Stimulated activated CD8-positive, alpha-beta memory T cell treated with anti-CD3 and anti-CD28 coated beads, Interleukin-12 subunit alpha, Interleukin-12 subunit beta, amount 100 ng/mL, for 24 hours (primary cell): ENCODE results near the gene CIB2.
"Not testable (repeated sequence)": the region's sequence is repeated elsewhere in the genome, so short reads cannot be mapped to it uniquely, and the experiment has no call there.

Experiments
- DNase-seq: peaks from one replicate; pipeline ENCODE4 v3.0.0-alpha.2; 2020; ENCODE audit errors: extremely low read depth

Gene CIB2

DNA sequence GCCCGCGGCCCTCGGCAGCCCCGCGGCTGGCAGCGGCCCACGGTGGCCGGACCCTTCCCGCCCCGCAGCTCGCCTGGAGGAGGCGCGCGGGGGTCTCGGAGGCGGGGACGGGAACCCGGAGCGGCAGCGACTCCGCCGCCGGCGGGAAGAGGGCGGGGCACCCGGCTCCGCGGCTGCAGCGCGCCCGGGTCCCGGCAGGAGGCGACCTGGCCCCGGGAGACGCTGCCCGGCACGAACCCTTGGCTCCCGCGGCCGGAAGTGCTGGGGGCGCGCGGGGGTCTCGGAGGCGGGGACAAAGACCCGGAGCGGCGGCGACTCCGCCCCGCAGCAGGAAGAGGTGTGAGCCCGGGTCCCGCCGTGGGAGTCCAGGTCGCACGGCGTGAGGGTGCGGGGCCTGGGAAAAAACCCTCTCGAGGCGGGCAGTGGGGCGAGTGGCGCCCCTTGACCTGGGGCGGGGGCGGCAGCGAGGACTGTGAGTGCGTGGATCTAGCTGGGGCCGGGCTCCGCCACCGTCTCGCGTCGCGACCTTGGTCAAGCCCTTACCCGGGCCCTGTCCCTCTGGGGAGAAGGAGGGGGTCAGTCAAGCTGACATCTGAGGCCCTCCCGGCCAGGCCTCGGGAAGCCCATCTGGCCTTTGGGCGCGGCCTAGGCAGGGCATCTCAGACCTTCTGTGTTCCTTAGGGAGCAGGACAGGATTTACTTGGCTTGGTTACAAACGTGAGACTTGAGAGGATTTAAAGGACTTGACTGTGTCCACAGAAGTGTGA, at the start of gene CIB2:
CIB2 (minus strand) TSS at position 151 of the 767 bp plus-strand sequence. CDS start 230 bp downstream, outside the sequence.
- peak; percentile 39 for DNase-seq

GRCh38 chr15:78179906-78180305, 48.7 kb upstream of the CIB2 start:
- DNase-seq, result no peak

- DNase-seq, result no peak
These were observed 48.1 kb upstream of the CIB2 start for GRCh38 chr15:78179286-78179840.

DNA sequence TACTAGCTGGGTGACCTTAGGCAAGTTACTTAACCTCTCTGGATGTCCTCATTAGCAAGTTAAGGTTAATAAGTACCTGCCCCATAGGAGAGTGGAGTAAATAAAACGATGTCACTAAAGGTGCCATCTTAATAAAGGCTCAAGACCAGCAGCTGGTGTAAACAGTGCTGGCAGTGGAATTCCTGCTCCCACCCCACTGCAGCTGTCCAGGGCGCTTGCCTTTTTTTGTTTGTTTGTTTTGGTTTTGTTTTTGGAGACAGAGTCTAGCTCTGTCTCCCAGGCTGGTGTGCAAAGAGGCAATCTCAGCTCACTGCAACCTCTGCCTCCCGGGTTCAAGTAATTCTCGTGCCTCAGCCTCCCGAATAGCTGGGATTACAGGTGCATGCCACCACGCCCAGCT, 46.8 kb upstream of the CIB2 start:
- no peak for DNase-seq

DNA sequence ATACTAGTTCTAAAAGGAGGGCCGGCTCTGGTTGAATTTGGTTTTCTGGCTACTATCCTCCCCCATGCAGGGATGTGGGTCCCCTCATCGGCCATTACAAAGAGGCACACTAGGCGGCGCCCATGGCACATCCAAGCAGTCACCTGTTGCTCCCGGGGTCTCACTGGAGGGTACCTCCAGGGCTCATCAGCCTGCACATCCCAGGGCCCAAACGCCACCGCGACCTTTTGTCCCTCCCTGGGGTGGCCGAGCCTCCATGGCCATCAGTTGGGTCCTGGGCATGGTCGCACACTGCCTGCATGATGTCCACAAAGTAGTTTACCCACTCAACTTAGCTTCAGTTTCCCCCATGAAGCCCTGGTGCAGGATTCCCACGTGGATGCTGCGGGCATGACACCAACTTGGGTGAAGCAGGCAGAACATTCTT, 46.2 kb upstream of the CIB2 start:
- DNase-seq, result no peak

DNA sequence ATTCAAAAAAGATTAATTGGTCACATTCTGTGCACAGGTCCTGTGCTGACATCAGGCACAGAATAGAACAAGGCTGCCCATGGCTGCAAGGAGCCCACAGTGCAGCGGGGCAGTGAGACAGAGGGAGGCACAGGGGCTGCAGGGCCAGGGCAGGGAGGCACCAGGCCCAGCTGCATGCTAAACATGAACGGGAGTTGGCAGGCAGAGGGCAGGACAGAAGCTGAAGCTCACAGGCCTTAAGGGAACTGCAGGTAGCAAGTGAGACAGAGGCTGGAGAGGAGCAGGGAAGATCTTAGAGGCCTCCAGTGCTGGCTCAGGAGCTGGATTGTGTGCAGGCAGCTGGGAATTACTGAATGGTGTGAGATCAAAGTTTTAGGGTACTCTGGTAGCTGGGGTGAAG, 44.1 kb upstream of the CIB2 start:
- no peak for DNase-seq

DNA sequence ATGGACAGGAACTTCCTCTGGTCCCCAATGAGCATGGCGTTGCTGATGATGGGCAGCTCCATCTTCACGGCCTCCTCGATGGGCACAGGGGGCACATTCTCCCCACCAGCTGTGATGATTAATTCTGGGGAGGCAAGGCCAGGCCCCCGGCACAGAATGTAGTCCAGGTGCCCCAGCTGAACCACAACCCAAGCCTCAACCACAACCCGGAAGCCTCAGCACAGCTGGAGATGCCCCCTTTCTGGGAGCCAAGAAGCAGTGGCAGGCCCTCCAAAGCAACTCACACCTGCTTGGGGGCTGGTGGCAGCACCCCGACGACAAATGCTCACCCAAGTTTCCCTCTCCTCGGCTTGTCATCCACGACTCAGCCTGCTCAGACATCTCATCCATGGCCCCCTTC, 43.2 kb upstream of the CIB2 start:
- DNase-seq, result no peak

DNA sequence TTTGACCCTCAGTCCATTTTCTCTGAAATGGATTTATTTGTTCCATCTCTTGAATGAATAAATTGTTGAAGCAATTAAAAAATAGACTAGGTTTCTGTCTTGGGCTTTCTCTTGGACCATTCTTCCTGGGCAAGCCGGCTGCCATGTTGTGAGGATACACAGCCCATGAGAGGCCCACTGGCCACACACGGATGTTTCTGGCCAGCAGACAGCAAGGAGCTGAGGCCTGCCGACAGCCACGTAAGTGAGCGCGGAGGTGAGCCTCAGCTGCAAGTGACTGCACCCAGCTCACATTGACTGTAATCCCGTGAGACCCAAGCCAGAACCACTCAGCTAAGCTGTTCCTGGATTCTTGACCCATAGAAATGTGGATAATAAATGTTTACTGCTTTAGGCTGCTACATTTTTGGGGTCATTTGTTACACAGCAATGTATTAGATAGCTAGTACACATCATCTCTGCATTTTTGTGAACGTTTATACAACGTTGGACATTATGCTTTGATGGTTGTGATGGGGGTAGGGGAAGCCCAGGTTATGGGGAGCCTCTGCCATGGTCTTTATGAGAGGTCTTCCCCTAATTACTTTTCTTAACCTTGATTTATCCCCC, 40.7 kb upstream of the CIB2 start:
- DNase-seq, result no peak

DNA sequence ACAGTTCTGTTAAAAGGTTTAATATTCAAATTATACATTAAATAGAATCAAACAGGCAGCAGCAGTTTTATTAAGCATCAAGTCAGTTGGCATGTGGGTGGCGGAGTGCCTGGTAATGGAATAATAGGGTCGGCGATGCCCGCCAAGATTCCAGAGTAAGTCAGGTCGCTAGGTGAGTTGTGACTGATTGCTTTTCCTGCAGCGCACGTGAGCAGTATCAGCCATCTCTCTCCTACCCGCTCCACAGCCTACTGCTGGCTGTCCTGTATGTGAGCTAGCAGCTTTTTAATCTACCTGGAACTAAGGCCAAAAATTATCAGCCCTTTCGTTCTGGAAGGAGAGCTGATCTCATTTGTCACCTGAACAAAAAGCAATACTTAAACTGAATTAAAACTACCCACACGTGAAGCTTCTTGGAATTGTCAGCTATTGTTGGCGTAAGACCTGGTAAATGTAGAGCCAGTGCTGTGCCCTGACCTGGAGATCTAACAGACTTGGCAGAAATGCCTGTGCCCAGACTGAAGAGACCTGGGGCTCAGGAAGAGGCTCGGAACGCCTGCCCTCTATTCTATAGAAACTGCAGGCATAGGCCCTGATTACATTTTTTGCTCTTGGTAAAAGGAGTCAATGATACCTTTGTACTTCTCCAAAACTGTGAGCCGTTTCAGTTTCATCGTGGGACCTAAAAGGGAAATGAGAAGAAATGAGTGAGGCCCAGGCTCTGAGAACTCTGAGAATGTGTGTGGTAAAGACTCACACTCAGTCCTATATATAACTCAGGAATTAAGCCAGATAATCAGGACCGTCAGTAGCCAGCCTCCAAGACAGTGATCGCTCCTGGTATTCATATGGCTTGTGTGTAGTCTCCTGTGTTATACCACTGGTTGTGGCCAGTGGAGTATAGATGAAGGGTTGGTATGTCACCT, 39.9 kb upstream of the CIB2 start:
- no peak for DNase-seq

GRCh38 chr15:78168608-78169007, 37.4 kb upstream of the CIB2 start:
- no peak for DNase-seq

DNA sequence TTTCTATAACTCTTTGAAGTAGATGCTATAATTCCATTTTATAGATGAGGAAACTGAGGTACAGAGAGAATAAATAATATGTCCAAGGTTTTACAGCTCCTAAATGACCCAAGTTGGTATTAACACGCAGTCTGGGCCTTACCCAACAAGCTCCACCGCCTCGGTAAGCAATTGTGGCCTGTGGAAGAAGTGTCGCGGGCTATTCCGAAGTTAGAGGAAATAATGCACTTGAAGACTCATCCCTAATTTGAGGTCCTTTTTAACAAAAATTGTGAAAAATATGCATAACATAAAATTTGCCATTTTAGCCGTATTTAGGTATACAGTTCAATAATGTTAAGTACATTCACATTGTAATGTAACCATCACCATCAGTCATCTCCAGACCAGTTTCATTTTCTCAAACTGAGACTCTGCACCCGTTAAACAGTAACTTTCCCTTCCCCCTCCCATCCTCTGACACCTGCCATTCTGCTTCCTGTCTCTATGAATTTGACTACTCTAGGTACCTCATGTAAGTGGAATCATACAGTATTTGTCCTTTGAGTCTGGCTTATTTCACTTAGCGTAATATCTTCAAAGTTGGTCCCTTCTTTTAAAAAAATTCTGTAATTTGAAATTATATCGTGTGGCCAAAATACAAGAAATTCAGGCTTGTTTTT, 36.1 kb upstream of the CIB2 start:
- no peak for DNase-seq

DNA sequence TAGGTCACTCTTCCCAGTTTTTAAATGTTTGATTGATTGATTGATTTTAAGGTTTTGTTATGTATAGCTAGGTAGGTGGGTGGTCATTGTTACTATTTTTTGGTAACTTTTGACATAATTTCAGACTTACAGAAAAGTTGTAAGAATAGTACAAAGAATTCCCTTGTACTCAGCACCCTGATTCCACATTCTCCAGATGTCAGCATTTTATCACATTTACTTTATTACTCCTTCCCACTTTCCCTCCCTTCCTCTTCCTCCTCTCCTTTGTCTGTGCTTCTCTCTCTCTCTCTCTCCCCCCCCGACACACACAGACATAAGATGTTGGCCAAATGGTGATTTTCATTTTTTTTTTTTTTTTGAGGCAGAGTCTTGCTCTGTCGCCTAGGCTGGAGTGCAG, 32.8 kb upstream of the CIB2 start:
- no peak for DNase-seq

DNA sequence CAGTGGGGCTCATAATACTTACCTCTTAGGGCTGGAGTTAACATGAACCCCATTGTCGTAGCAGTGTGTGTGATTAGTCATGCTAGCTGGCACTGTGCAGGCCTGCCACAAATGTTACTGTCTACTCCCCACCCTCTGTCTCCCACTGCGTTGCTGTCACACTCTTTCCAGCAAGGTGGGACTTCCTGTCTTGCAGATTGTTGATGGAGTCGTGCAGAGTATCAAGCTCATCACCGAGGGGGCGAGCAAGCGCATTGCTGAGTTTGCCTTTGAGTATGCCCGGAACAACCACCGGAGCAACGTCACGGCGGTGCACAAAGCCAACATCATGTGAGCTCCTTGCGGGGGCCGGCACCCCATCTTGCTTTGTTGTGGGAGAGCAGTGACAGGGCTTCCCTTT, 30.8 kb upstream of the CIB2 start:
- no peak for DNase-seq

DNA sequence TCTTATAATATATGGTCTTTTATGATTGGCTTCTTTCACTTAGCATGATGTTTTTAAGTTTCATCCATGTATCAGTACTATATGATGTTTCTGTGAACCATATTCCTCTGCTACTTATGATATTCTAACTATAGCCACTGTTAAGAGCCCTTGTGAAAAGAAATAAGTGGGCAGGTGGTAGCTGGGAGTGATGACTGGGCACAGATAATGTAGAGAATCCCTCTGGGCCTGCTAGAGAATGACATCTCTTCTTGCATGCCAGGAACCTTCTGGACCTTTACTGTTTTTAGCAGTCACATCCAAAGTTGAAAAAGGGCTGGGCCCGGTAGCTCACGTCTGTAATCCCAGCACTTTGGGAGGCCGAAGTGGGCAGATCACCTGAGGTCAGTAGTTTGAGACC, 28.1 kb upstream of the CIB2 start:
- no peak for DNase-seq

GRCh38 chr15:78157203-78157602, 26.0 kb upstream of the CIB2 start:
- no peak for DNase-seq

- DNase-seq, result no peak
These were observed 25.4 kb upstream of the CIB2 start for GRCh38 chr15:78156653-78157052.

- DNase-seq, result no peak
These were observed 24.2 kb upstream of the CIB2 start for GRCh38 chr15:78155355-78155939.

- no peak for DNase-seq
These were observed 23.7 kb upstream of the CIB2 start for GRCh38 chr15:78154955-78155354.

GRCh38 chr15:78151075-78151474, 19.8 kb upstream of the CIB2 start:
- DNase-seq, result not testable (repeated sequence)

DNA sequence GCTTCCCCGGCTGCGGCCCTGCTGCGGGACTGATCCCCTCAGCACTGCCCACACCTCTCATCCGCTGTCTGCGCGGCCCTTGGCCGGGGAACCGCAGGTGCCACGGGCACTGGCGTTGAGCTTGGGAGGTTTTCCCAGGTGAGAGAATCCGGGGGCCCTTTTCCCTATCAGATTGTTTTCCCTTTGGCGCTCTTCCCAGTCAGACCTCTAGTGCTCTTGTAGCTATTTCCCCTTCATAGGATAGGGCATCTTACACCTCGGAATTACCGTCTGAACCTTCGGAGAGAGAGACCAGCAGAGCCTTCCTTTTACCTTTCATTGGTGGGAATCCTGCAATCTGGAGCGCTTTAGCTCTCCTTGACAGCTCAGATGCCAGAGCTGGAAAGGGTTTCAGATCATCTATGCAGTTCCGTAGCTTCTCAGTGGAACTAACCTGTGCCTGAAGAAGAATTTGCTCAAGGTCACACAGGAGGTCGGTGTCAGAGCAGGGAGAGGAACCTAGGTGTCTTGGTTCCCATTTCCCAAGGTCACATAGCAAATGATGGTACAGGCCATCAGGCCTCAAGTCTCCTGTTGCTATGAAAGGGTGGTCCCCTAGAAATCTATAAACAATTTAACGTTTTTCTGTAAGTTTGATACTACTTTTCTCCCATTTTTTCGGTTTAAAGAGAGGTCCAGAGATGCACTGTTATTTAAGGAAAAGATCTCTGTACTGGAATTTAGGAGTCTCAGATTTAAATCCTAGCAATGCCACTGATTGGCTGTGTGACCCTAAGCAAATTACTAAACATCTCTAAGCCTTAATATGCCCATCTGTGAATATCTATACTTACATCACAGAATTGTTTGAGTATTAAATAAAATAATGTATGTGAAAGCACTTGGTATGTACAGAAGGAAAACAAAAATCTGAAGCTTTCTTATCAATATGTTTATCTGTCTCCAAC, 18.8 kb upstream of the CIB2 start:
- no peak for DNase-seq
